Mesenchymal stem cell (in vitro differentiated cells and primary cell): ENCODE results near the gene TMEM108.

Source experiments
- DNase-seq: peaks from one replicate; pipeline ENCODE4 v3.0.0-alpha.2; 2013
- H2AFZ ChIP-seq: one replicate; pipeline ENCODE4 v1.6.1; 2013; ENCODE audit warnings: low read depth, mild to moderate bottlenecking, control low read depth, inconsistent platforms, low read length, moderate library complexity
- H2AK5ac ChIP-seq: 2 replicates; pipeline ENCODE4 v1.6.1; 2013; ENCODE audit warnings: low read length, moderate library complexity, mild to moderate bottlenecking, inconsistent platforms; ENCODE audit not compliant: severe bottlenecking
- H2BK120ac ChIP-seq: one replicate; pipeline ENCODE4 v1.6.1; 2013; ENCODE audit warnings: low read depth, mild to moderate bottlenecking, inconsistent platforms, low read length, moderate library complexity
- H2BK12ac ChIP-seq, 2 experiments: one replicate each; pipeline ENCODE4 v1.6.1; 2013; ENCODE audit warnings: inconsistent platforms in 2 of 2, low read length in 2 of 2, mild to moderate bottlenecking in 2 of 2, moderate library complexity in 2 of 2, control low read depth in 1 of 2
- H2BK15ac ChIP-seq: one replicate; pipeline ENCODE4 v1.6.1; 2013; ENCODE audit warnings: mild to moderate bottlenecking, low read depth, inconsistent platforms; ENCODE audit not compliant: poor library complexity, severe bottlenecking
- H2BK5ac ChIP-seq: 2 replicates; pipeline ENCODE4 v1.6.1; 2013; ENCODE audit warnings: low read depth, mild to moderate bottlenecking, low read length, control low read depth, inconsistent platforms; ENCODE audit not compliant: poor library complexity, severe bottlenecking
- H3K14ac ChIP-seq, 2 experiments: one replicate each; pipeline ENCODE4 v1.6.1; 2013; ENCODE audit warnings: inconsistent platforms in 2 of 2, low read length in 2 of 2, control low read depth in 1 of 2, mild to moderate bottlenecking in 1 of 2, moderate library complexity in 1 of 2
- H3K18ac ChIP-seq, 2 experiments: one replicate each; pipeline ENCODE4 v1.6.1; 2013; ENCODE audit warnings: inconsistent platforms in 2 of 2, low read length in 2 of 2, control low read depth in 1 of 2, low read depth in 1 of 2, mild to moderate bottlenecking in 1 of 2
- H3K23ac ChIP-seq, 2 experiments: one replicate each; pipeline ENCODE4 v1.6.1; 2013; ENCODE audit warnings: inconsistent platforms in 2 of 2, low read length in 2 of 2, mild to moderate bottlenecking in 2 of 2, moderate library complexity in 2 of 2, control low read depth in 1 of 2
- H3K27ac ChIP-seq: 2 replicates; pipeline ENCODE4 v1.5.1; 2013; ENCODE audit warnings: mild to moderate bottlenecking, moderate library complexity, low read length, control low read depth, inconsistent platforms; ENCODE audit not compliant: poor library complexity, severe bottlenecking
- H3K27me3 ChIP-seq, 2 experiments: 2 replicates each; pipeline versions ENCODE4 v1.6.1 to v1.7.0; 2013; ENCODE audit warnings: low read length in 2 of 2, mild to moderate bottlenecking in 2 of 2, moderate library complexity in 2 of 2, control low read depth in 1 of 2, inconsistent platforms in 1 of 2; ENCODE audit not compliant: control insufficient read depth in 1 of 2, insufficient read depth in 1 of 2
- H3K36me3 ChIP-seq, 2 experiments: 2 replicates each; pipeline versions ENCODE4 v1.6.1 to v1.7.0; 2013; ENCODE audit warnings: low read length in 2 of 2, control low read depth in 1 of 2, inconsistent platforms in 1 of 2, low read depth in 1 of 2, mild to moderate bottlenecking in 1 of 2; ENCODE audit not compliant: insufficient read depth in 2 of 2, control insufficient read depth in 1 of 2
- H3K4ac ChIP-seq, 2 experiments: one replicate each; pipeline ENCODE4 v1.6.1; 2013; ENCODE audit warnings: inconsistent platforms in 2 of 2, low read length in 2 of 2, mild to moderate bottlenecking in 2 of 2, moderate library complexity in 2 of 2, control low read depth in 1 of 2, low read depth in 1 of 2
- H3K4me1 ChIP-seq: 2 replicates; pipeline ENCODE4 v1.6.1; 2013; ENCODE audit warnings: low read depth, low read length, control low read depth; ENCODE audit not compliant: control insufficient read depth, insufficient read depth
- H3K4me2 ChIP-seq: 2 replicates; pipeline ENCODE4 v1.6.1; 2013; ENCODE audit warnings: low read length, mild to moderate bottlenecking, inconsistent platforms; ENCODE audit not compliant: poor library complexity, severe bottlenecking
- H3K4me3 ChIP-seq, 2 experiments: 2 replicates each; pipeline versions ENCODE4 v1.5.1 to v1.7.0; 2013; ENCODE audit warnings: low read length in 2 of 2, mild to moderate bottlenecking in 2 of 2, control low read depth in 1 of 2, low read depth in 1 of 2; ENCODE audit not compliant: insufficient read depth in 1 of 2
- H3K79me1 ChIP-seq: replicated peaks from 2 replicates; pipeline ENCODE4 v1.6.1; 2013; ENCODE audit warnings: mild to moderate bottlenecking, control low read depth, low read length, inconsistent platforms; ENCODE audit not compliant: poor library complexity, severe bottlenecking
- H3K9ac ChIP-seq: 2 replicates; pipeline ENCODE4 v1.7.0; 2013; ENCODE audit warnings: mild to moderate bottlenecking, low read length, moderate library complexity
- H3K9me3 ChIP-seq: 2 replicates; pipeline ENCODE4 v1.7.0; 2013; ENCODE audit warnings: mild to moderate bottlenecking, low read length; ENCODE audit not compliant: control insufficient read depth
- H4K8ac ChIP-seq: one replicate; pipeline ENCODE4 v1.6.1; 2013; ENCODE audit warnings: inconsistent platforms, mild to moderate bottlenecking, low read length, moderate library complexity
- H4K91ac ChIP-seq: one replicate; pipeline ENCODE4 v1.6.1; 2013; ENCODE audit warnings: mild to moderate bottlenecking, low read length, inconsistent platforms
- WGBS: methylation state at CpG from one replicate; pipeline ENCODE4 v1.1.7; 2013; ENCODE audit warnings: mixed read lengths; 5-methylcytosine and 5-hydroxymethylcytosine counted together

The TMEM108 gene

GRCh38 chr3:133018921-133019320 is 19.3 kb upstream of the TMEM108 start:
- H3K36me3 ChIP-seq, result no peaks in the 10 kb centered on the region
- no peak overlapping the region for H2BK15ac ChIP-seq
- H2BK5ac ChIP-seq, result no peak overlapping the region
- no peaks in the 10 kb centered on the region for H3K9me3 ChIP-seq
- H3K79me1 ChIP-seq, result no peaks in the 10 kb centered on the region
- H3K4me1 ChIP-seq, result no peaks in the 10 kb centered on the region
- H4K91ac ChIP-seq, result no peak overlapping the region
- no peak overlapping the region for H3K4ac ChIP-seq
- H3K4me2 ChIP-seq, result no peak overlapping the region
- 85% methylated on average over 1 of the region's 3 CpGs for WGBS
- H3K9ac ChIP-seq, result no peak overlapping the region
- no peak overlapping the region for H3K4me3 ChIP-seq
- no peak overlapping the region for H3K14ac ChIP-seq
- H4K8ac ChIP-seq, result no peak overlapping the region
- peaks cover 0 to 5% of the 10 kb centered on the region in 2 experiments for H3K27me3 ChIP-seq
- H3K18ac ChIP-seq, result no peak overlapping the region
- no peak overlapping the region for H2AK5ac ChIP-seq
- no peak overlapping the region for H2BK12ac ChIP-seq
- no peak overlapping the region for H3K23ac ChIP-seq
- no peak overlapping the region for H2AFZ ChIP-seq
- no peak for DNase-seq
- no peak overlapping the region for H2BK120ac ChIP-seq
- H3K27ac ChIP-seq, result no peak overlapping the region

DNA sequence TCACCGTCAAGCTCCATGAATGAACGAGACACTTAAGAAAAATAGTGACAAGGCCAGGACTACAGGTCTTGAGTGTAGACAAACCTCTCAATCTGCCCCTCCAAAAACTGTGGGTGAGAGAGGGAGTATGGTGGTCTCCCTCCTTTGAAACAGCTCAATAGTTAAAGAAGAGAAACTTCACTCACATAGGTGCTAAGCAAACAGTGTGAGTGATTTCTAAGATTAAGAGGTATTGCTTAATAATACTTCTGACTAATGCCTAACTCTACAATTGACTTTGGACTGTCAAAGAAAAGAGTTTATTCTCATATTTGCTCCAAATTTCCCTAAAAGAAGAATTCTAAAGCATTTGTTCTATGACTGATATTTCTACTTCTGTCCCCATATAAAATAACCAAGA is 17.0 kb upstream of the TMEM108 start:
- Histone ChIP-seq H3K9ac (no peak overlapping the region), H4K8ac (no peak overlapping the region)

GRCh38 chr3:133023362-133023761 is 14.8 kb upstream of the TMEM108 start:
- Histone ChIP-seq H3K36me3 (no peaks in the 10 kb centered on the region), H3K4me2 (no peak overlapping the region), H4K91ac (no peak overlapping the region), H3K14ac (no peak overlapping the region), H3K4me3 (no peak overlapping the region), H2BK120ac (no peak overlapping the region), H3K23ac (no peak overlapping the region), H2AFZ (no peak overlapping the region), H3K27ac (no peak overlapping the region), H3K27me3 (peaks cover 0 to 7% of the 10 kb centered on the region in 2 experiments), H4K8ac (no peak overlapping the region), H2BK12ac (no peak overlapping the region), H3K79me1 (no peaks in the 10 kb centered on the region), H2AK5ac (no peak overlapping the region), H2BK15ac (no peak overlapping the region), H3K4ac (no peak overlapping the region), H3K18ac (no peak overlapping the region), H2BK5ac (no peak overlapping the region), H3K4me1 (no peaks in the 10 kb centered on the region), H3K9me3 (no peaks in the 10 kb centered on the region), H3K9ac (no peak overlapping the region)
- DNase-seq, result no peak
- 50% methylated on average over 1 of the region's 1 CpG for WGBS

More for the DNA sequence above, 17.0 kb upstream of the TMEM108 start:
- H3K36me3 ChIP-seq, result no peaks in the 10 kb centered on the region
- H2BK120ac ChIP-seq, result no peak overlapping the region
- WGBS, result no CpG with 5 or more reads among the region's 2 CpGs
- H3K4me1 ChIP-seq, result no peaks in the 10 kb centered on the region
- no peak overlapping the region for H2AFZ ChIP-seq
- no peak overlapping the region for H3K14ac ChIP-seq
- no peak overlapping the region for H3K18ac ChIP-seq
- no peaks in the 10 kb centered on the region for H3K9me3 ChIP-seq
- no peak overlapping the region for H2AK5ac ChIP-seq
- DNase-seq, result no peak
- H3K4ac ChIP-seq, result no peak overlapping the region
- no peak overlapping the region for H2BK15ac ChIP-seq
- no peak overlapping the region for H2BK5ac ChIP-seq
- no peak overlapping the region for H2BK12ac ChIP-seq
- no peak overlapping the region for H3K4me3 ChIP-seq
- H3K23ac ChIP-seq, result no peak overlapping the region
- no peaks in the 10 kb centered on the region for H3K79me1 ChIP-seq
- peaks cover 0 to 5% of the 10 kb centered on the region in 2 experiments for H3K27me3 ChIP-seq
- no peak overlapping the region for H3K27ac ChIP-seq
- H3K4me2 ChIP-seq, result no peak overlapping the region
- no peak overlapping the region for H4K91ac ChIP-seq

- Histone ChIP-seq H3K18ac (no peak overlapping the region), H2AFZ (no peak overlapping the region), H3K36me3 (no peaks in the 10 kb centered on the region), H2AK5ac (no peak overlapping the region), H3K27me3 (peaks cover 2 to 3% of the 10 kb centered on the region in 2 experiments), H2BK5ac (no peak overlapping the region), H4K91ac (no peak overlapping the region), H3K4me3 (no peak overlapping the region), H3K23ac (no peak overlapping the region), H2BK12ac (no peak overlapping the region), H3K9ac (no peak overlapping the region), H3K27ac (no peak overlapping the region), H4K8ac (no peak overlapping the region), H3K4ac (no peak overlapping the region), H3K79me1 (no peaks in the 10 kb centered on the region), H3K4me1 (no peaks in the 10 kb centered on the region), H3K9me3 (no peaks in the 10 kb centered on the region), H3K14ac (no peak overlapping the region), H2BK15ac (no peak overlapping the region), H3K4me2 (no peak overlapping the region), H2BK120ac (no peak overlapping the region)
- WGBS, result no CpG with 5 or more reads among the region's 3 CpGs
- no peak for DNase-seq
These were observed 12.6 kb upstream of the TMEM108 start for GRCh38 chr3:133025546-133025945.
